Ectodermal cell (in vitro differentiated cells): ENCODE results near the gene FGF11.
A peak's percentile ranks its signal among the peaks of the same experiment; 100 is the strongest.

ENCODE experiments used
- H3K27ac ChIP-seq: 2 replicates; pipeline ENCODE4 v1.7.0; 2013; ENCODE audit warnings: mild to moderate bottlenecking, low read depth, low read length; ENCODE audit not compliant: insufficient read depth, poor library complexity, severe bottlenecking
- H3K27me3 ChIP-seq: 2 replicates; pipeline ENCODE4 v1.7.0; 2013; ENCODE audit warnings: mild to moderate bottlenecking, low read length; ENCODE audit not compliant: insufficient read depth, control insufficient read depth, poor library complexity, severe bottlenecking
- H3K36me3 ChIP-seq: one replicate; pipeline ENCODE4 v1.7.0; 2013; ENCODE audit warnings: low read length; ENCODE audit not compliant: control insufficient read depth, insufficient read depth
- H3K4me1 ChIP-seq: one replicate; pipeline ENCODE4 v1.7.0; 2013; ENCODE audit warnings: low read length; ENCODE audit not compliant: control insufficient read depth, insufficient read depth
- H3K4me3 ChIP-seq: 2 replicates; pipeline ENCODE4 v1.7.0; 2013; ENCODE audit warnings: low read depth, low read length, control low read depth; ENCODE audit not compliant: insufficient read depth
- H3K9me3 ChIP-seq: 2 replicates; pipeline ENCODE4 v1.7.0; 2013; ENCODE audit warnings: mild to moderate bottlenecking, low read length, moderate library complexity; ENCODE audit not compliant: control insufficient read depth
- WGBS, 2 experiments: methylation state at CpG; one replicate each; pipeline ENCODE4 v1.1.7; 2013; ENCODE audit warnings: missing lambda C conversion rate in 2 of 2; 5-methylcytosine and 5-hydroxymethylcytosine counted together

FGF11 gene

DNA sequence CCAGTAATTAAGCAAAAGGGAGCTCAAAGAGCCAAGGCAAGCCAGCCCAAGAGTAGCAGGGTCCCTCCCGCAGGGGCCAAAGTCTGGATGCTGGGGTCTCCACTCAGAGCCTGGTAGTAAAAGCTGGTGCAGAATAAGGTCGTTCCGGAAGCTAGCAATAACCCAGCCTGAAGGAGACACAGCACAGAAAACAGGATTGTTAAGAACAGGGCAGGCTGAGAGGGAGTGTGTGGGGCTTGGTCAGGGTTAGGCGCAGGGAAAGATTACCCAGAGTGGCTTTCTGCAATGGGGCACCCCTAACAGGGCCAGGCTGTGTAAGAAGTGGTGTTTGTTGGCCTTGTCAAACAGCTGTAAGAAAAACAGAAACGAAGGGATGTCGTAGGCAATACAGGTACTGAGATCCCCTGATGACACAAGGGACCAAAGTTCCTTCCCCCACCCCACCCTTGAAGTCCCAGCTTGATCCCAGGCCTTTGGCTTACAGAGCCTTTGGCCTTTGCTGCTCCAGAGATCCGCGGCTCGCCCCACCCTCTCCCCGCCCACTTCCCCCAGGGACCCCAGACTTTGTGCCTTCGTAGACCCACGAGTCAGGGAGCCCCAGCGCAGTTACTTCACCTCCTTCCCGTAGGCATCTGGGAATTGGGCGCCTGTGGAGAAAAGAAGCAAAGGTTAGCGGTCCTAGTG is 36.1 kb upstream of the FGF11 start:
- Histone ChIP-seq H3K36me3 (no peaks in the 10 kb centered on the region), H3K27me3 (no peaks in the 10 kb centered on the region), H3K4me1 (peaks cover 21% of the 10 kb centered on the region), H3K9me3 (no peaks in the 10 kb centered on the region), H3K27ac (peak overlapping the region; percentile 94), H3K4me3 (peak overlapping the region; percentile 53)
- WGBS, 2 experiments: 19 to 21% methylated on average over 16 of the region's 16 CpGs

DNA sequence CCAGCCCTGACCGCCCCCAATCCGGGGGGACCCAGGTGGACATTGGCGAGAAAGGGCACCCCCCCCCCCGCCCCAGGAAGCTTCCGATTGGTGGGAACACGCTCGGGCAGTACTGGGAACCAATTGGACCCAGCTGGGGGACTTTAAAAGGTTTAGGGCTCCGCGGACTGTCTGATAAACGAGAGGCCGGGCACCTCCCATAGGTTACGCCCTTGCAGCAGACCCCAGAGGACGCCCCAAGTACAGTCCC is 35.7 kb upstream of the FGF11 start:
- H3K9me3 ChIP-seq: no peaks in the 10 kb centered on the region
- H3K36me3 ChIP-seq: peaks cover 2% of the 10 kb centered on the region
- peak overlapping the region; percentile 53 for H3K4me3 ChIP-seq
- peak overlapping the region; percentile 94 for H3K27ac ChIP-seq
- H3K27me3 ChIP-seq: no peaks in the 10 kb centered on the region
- H3K4me1 ChIP-seq: peaks cover 21% of the 10 kb centered on the region
- WGBS, 2 experiments: 0% methylated on average over 13 of the region's 13 CpGs

DNA sequence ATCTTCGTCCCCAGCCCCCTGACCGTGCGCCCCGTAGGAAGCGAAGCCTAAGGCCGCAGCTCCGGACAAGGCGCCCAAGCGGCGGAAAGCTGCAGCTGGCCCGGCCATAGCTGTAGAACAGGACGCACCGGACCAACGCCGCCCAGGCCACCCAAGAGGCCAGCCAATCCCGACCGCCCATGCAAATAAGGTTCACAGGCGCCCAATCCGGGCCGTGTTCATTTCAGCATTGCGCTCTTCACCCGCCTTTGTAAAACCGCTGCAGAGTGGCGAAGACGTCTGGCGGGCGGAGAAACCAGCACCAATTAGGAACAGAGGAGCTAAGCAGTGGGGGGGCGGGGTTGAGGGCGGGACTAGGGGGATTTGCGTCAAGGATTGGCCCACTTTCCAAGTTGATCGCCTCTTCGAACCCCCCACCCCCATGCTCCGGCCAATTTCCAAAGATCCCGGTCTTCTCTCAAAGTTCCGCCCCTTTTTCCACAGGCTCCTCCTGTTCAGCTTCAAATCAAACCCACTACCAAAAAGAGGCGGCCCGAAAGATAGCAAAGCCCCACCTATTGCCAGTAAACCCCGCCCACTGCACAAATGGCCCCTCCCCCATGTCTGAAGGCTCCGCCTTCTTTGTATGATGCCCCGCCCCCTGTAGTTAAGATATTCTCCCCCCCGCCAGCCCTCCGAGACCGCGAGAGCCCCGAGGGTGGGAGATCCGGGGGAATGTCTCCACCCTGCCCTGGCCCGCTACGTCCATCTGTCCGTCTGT is 35.2 kb upstream of the FGF11 start, which contains the start of gene TMEM256:
Gene TMEM256 (minus strand): TSS at position 121 of the 760 bp plus-strand sequence. CDS start 13 bp downstream, at position 108.
- Histone ChIP-seq H3K36me3 (peaks cover 7% of the 10 kb centered on the region), H3K4me1 (peaks cover 21% of the 10 kb centered on the region), H3K27me3 (no peaks in the 10 kb centered on the region), H3K27ac (peak within 1 kb of the TSS; percentile 94), H3K9me3 (no peaks in the 10 kb centered on the region), H3K4me3 (peak within 1 kb of the TSS; percentile 53)
- WGBS, 2 experiments: 0% methylated on average over 49 of the region's 49 CpGs

DNA sequence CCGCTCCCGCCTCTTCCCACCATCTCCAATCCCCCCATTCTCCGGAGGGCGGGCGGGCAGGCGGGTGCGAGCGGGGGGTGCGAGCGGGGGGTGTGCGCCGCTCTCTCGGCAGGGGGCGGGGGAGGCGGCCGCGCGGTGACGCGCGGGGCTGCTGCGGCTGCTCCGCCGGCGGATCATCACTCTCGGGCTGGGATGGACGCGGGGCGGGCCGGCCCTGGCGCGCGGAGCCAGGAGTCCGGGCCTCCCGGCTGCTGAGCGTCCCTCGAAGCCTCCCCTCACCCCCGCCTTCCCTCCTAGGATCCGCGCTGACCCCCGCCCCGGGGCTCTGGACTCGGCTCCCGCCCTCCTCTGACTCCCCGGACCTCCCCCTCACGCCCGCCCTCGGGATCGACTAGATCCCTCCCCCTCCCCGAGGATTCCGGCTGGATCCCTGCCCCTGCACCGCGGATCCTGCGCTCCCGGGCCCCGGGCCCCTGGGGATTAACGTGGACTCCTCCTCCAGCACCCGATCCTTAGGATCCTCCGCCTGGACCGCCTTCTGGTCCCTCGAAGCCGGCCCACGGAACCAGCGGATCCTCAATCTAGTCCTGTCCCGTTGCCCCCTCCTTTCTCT is 34.5 kb upstream of the FGF11 start:
- Histone ChIP-seq H3K4me1 (peaks cover 21% of the 10 kb centered on the region), H3K9me3 (no peaks in the 10 kb centered on the region), H3K27me3 (no peaks in the 10 kb centered on the region), H3K27ac (peak overlapping the region; percentile 85), H3K4me3 (peak overlapping the region; percentile 53), H3K36me3 (peaks cover 14% of the 10 kb centered on the region)
- 0% methylated on average over 65 of the region's 65 CpGs for whole genome bisulfite sequencing, 2 experiments

DNA sequence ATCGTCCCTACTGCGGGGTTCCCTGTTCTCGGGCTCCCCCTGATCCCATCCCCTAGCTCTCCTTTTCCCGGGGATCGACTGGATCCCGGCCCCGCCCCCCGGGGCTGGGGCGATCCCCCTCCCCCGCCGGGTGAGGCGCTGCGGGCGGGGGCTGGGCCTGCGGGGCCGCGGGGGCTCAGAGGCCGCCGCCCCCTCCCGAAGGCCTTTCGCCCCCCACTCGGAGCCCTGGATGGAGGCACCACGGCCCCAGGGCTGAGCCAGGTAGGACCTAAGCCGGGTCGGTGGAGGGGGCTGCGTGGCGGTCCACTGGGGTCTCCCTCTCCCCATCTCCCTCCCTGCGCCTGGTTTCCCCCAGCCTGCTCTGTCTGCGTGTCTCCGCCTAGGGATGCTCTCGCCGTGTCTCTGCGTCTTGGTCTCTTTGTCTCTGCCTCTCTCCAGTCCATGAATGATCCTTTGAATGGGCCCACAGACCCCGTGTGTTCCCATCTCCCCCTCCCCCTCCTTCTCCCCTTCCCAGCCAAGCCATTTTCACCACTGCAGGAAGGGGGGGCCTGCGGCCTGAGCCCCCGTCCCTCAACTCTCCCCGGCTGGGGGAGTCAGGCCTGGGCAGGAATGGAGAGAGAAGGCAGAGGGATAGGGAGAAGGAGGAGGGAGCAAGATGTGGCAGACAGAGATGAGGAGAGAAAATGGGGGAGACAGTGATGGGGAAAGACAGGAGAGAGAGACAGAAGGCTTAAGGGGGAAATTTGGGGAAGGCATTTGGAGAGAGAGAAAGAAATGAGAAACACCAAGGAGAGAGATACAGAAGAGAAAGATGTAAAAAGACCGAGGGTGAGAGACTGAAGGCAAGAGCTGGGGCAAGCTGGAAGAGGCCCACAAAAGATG is 33.7 kb upstream of the FGF11 start:
- peak overlapping the region; percentile 53 for H3K4me3 ChIP-seq
- no peaks in the 10 kb centered on the region for H3K9me3 ChIP-seq
- H3K36me3 ChIP-seq: peaks cover 22% of the 10 kb centered on the region
- WGBS, 2 experiments: 0 to 1% methylated on average over 38 of the region's 38 CpGs
- H3K27me3 ChIP-seq: no peaks in the 10 kb centered on the region
- peaks cover 21% of the 10 kb centered on the region for H3K4me1 ChIP-seq
- H3K27ac ChIP-seq: peak overlapping the region; percentile 85

- WGBS, 2 experiments: 9 to 11% methylated on average over 12 of the region's 12 CpGs
- Histone ChIP-seq H3K4me1 (peaks cover 21% of the 10 kb centered on the region), H3K4me3 (peak overlapping the region; percentile 53), H3K27me3 (no peaks in the 10 kb centered on the region), H3K27ac (no peak overlapping the region), H3K36me3 (peaks cover 24% of the 10 kb centered on the region), H3K9me3 (no peaks in the 10 kb centered on the region)
Measured at GRCh38 chr17:7406235-7406825, 33.0 kb upstream of the FGF11 start.

- Histone ChIP-seq H3K4me1 (peaks cover 21% of the 10 kb centered on the region), H3K36me3 (peaks cover 24% of the 10 kb centered on the region), H3K4me3 (peak overlapping the region; percentile 16), H3K9me3 (no peaks in the 10 kb centered on the region), H3K27me3 (no peaks in the 10 kb centered on the region), H3K27ac (no peak overlapping the region)
- WGBS, 2 experiments: 77 to 81% methylated on average over 13 of the region's 13 CpGs
Measured at GRCh38 chr17:7407082-7407481, 32.2 kb upstream of the FGF11 start.

GRCh38 chr17:7407485-7408251 is 31.6 kb upstream of the FGF11 start, which contains the start of gene NLGN2:
Gene NLGN2, plus strand, starts transcription at chr17:7407845. Its CDS starts 411 bp downstream, at chr17:7408256.
- H3K9me3 ChIP-seq: no peaks in the 10 kb centered on the region
- H3K36me3 ChIP-seq: peaks cover 24% of the 10 kb centered on the region
- H3K4me1 ChIP-seq: peaks cover 19% of the 10 kb centered on the region
- no peak within 1 kb of the TSS for H3K27ac ChIP-seq
- H3K27me3 ChIP-seq: no peaks in the 10 kb centered on the region
- WGBS, 2 experiments: 62 to 63% methylated on average over 7 to 10 of the region's 12 CpGs
- peak within 1 kb of the TSS; percentile 16 for H3K4me3 ChIP-seq

DNA sequence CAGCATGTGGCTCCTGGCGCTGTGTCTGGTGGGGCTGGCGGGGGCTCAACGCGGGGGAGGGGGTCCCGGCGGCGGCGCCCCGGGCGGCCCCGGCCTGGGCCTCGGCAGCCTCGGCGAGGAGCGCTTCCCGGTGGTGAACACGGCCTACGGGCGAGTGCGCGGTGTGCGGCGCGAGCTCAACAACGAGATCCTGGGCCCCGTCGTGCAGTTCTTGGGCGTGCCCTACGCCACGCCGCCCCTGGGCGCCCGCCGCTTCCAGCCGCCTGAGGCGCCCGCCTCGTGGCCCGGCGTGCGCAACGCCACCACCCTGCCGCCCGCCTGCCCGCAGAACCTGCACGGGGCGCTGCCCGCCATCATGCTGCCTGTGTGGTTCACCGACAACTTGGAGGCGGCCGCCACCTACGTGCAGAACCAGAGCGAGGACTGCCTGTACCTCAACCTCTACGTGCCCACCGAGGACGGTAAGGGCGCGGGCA is 31.0 kb upstream of the FGF11 start:
- no peak overlapping the region for H3K27ac ChIP-seq

More for the DNA sequence above, 31.0 kb upstream of the FGF11 start:
- peaks cover 24% of the 10 kb centered on the region for H3K36me3 ChIP-seq
- no peaks in the 10 kb centered on the region for H3K9me3 ChIP-seq
- WGBS, 2 experiments: 88 to 91% methylated on average over 58 of the region's 58 CpGs
- no peaks in the 10 kb centered on the region for H3K27me3 ChIP-seq
- H3K4me1 ChIP-seq: peaks cover 18% of the 10 kb centered on the region
- H3K4me3 ChIP-seq: no peak overlapping the region
